ENCODE measurements around the gene WDFY2.
A peak's percentile ranks its signal among the peaks of the same experiment; 100 is the strongest.

WDFY2 gene

GRCh38 chr13:51770681-51771417 lies 186.6 kb downstream of the WDFY2 start:
- no peak for DNase-seq (ENCODE audit: low read depth, low spot score)

- DNase-seq (ENCODE audit: low read depth, low spot score) = no peak
Measured at GRCh38 chr13:51771418-51772104, 187.3 kb downstream of the WDFY2 start.

GRCh38 chr13:51772105-51772455 lies 187.8 kb downstream of the WDFY2 start:
- DNase-seq (ENCODE audit: low read depth, low spot score) = no peak

GRCh38 chr13:51772781-51773180 lies 188.5 kb downstream of the WDFY2 start:
- no peak for DNase-seq (ENCODE audit: low read depth, low spot score)

- no peak for DNase-seq (ENCODE audit: low read depth, low spot score)
Measured at GRCh38 chr13:51773515-51773914, 189.3 kb downstream of the WDFY2 start.

- no peak for DNase-seq (ENCODE audit: low read depth, low spot score)
Measured at GRCh38 chr13:51776179-51776578, 191.9 kb downstream of the WDFY2 start.

- DNase-seq (ENCODE audit: low read depth, low spot score) = no peak
Measured at GRCh38 chr13:51777921-51778320, 193.7 kb downstream of the WDFY2 start.

GRCh38 chr13:51778392-51778791 lies 194.1 kb downstream of the WDFY2 start:
- no peak for DNase-seq (ENCODE audit: low read depth, low spot score)

- no peak for DNase-seq (ENCODE audit: low read depth, low spot score)
Measured at GRCh38 chr13:51780099-51780498, 195.8 kb downstream of the WDFY2 start.

- no peak for DNase-seq (ENCODE audit: low read depth, low spot score)
Measured at GRCh38 chr13:51781246-51782022, 197.2 kb downstream of the WDFY2 start.

- no peak for DNase-seq (ENCODE audit: low read depth, low spot score)
Measured at GRCh38 chr13:51782026-51782710, 197.9 kb downstream of the WDFY2 start.

GRCh38 chr13:51783428-51784094 lies 199.3 kb downstream of the WDFY2 start:
- DNase-seq (ENCODE audit: low read depth, low spot score) = no peak

GRCh38 chr13:51784097-51784496 lies 199.8 kb downstream of the WDFY2 start:
- no peak for DNase-seq (ENCODE audit: low read depth, low spot score)

- DNase-seq (ENCODE audit: low read depth, low spot score) = no peak
Measured at GRCh38 chr13:51785712-51786424, 201.6 kb downstream of the WDFY2 start.

GRCh38 chr13:51786425-51787265 lies 202.4 kb downstream of the WDFY2 start:
- DNase-seq (ENCODE audit: low read depth, low spot score) = no peak

GRCh38 chr13:51793570-51794271 lies 209.5 kb downstream of the WDFY2 start:
- peak; percentile 27 for DNase-seq (ENCODE audit: low read depth, low spot score)

GRCh38 chr13:51794964-51795363 lies 210.7 kb downstream of the WDFY2 start:
- DNase-seq (ENCODE audit: low read depth, low spot score) = no peak

- no peak for DNase-seq (ENCODE audit: low read depth, low spot score)
Measured at GRCh38 chr13:51795419-51795818, 211.2 kb downstream of the WDFY2 start.

- no peak for DNase-seq (ENCODE audit: low read depth, low spot score)
Measured at GRCh38 chr13:51796546-51796945, 212.3 kb downstream of the WDFY2 start.
